Measurements from ENCODE around the gene MSANTD1. TPM values are rescaled to one million over a fixed set of nuclear protein-coding genes. Genes with fewer than 3 reads are reported as not detected.
"Not testable (repeated sequence)": the region's sequence is repeated elsewhere in the genome, so short reads cannot be mapped to it uniquely, and the experiment has no call there.

The MSANTD1 gene
- total and polyA plus RNA-seq, 4 donors = 0.33 to 3.5 (median 1.9) TPM; not detected in 1

GRCh38 chr4:3299122-3299975, 50.4 kb downstream of the MSANTD1 start:
- intact Hi-C loops (cut with DNase I) = no loop called here
- H3K27me3 ChIP-seq (ENCODE audit: control insufficient read depth in 1 of 2, insufficient read depth in 2 of 2, low read length in 1 of 2) = no peaks in the 10 kb centered on the region
- H3K36me3 ChIP-seq (ENCODE audit: control insufficient read depth in 1 of 2, insufficient read depth in 2 of 2, low read length in 1 of 2) = no peaks in the 10 kb centered on the region
- H3K9me3 ChIP-seq (ENCODE audit: control insufficient read depth, low read length) = peaks cover 1% of the 10 kb centered on the region
- whole genome bisulfite sequencing, 2 donors = 74 to 79% methylated on average over 9 of the region's 9 CpGs
- peak; percentile 18 to 23 for DNase-seq
- ATAC-seq (ENCODE audit: low FRiP score) = no peak
- H3K4me1 ChIP-seq (ENCODE audit: control insufficient read depth in 1 of 2, insufficient read depth in 2 of 2, low read length in 2 of 2) = no peaks in the 10 kb centered on the region
- H3K4me3 ChIP-seq (ENCODE audit: low read length in 2 of 2) = no peak overlapping the region
- no peak overlapping the region for H3K27ac ChIP-seq (ENCODE audit: low read depth in 1 of 2, low read length in 2 of 2)

- DNase-seq (peak; percentile 34 to 70), ATAC-seq (ENCODE audit: low FRiP score) (no peak)
- H3K4me1 ChIP-seq (ENCODE audit: control insufficient read depth in 1 of 2, insufficient read depth in 2 of 2, low read length in 2 of 2) = no peaks in the 10 kb centered on the region
Observed at GRCh38 chr4:3299976-3300671, 51.2 kb downstream of the MSANTD1 start.

GRCh38 chr4:3300882-3301281, 51.9 kb downstream of the MSANTD1 start:
- H3K36me3 ChIP-seq (ENCODE audit: control insufficient read depth in 1 of 2, insufficient read depth in 2 of 2, low read length in 1 of 2); H3K4me1 ChIP-seq (ENCODE audit: control insufficient read depth in 1 of 2, insufficient read depth in 2 of 2, low read length in 2 of 2); H3K27me3 ChIP-seq (ENCODE audit: control insufficient read depth in 1 of 2, insufficient read depth in 2 of 2, low read length in 1 of 2); H3K9me3 ChIP-seq (ENCODE audit: control insufficient read depth, low read length); ATAC-seq (ENCODE audit: low FRiP score); intact Hi-C loops (cut with DNase I); H3K27ac ChIP-seq (ENCODE audit: low read depth in 1 of 2, low read length in 2 of 2); H3K4me3 ChIP-seq (ENCODE audit: low read length in 2 of 2): not testable (repeated sequence)
- 92 to 95% methylated on average over 15 of the region's 15 CpGs for WGBS, 2 donors
- peak; percentile 26 to 62 for DNase-seq

More at GRCh38 chr4:3299976-3300671, 51.2 kb downstream of the MSANTD1 start:
- Histone ChIP-seq H3K27me3 (ENCODE audit: control insufficient read depth in 1 of 2, insufficient read depth in 2 of 2, low read length in 1 of 2) (no peaks in the 10 kb centered on the region), H3K27ac (ENCODE audit: low read depth in 1 of 2, low read length in 2 of 2) (no peak overlapping the region), H3K4me3 (ENCODE audit: low read length in 2 of 2) (no peak overlapping the region), H3K9me3 (ENCODE audit: control insufficient read depth, low read length) (peaks cover 1% of the 10 kb centered on the region), H3K36me3 (ENCODE audit: control insufficient read depth in 1 of 2, insufficient read depth in 2 of 2, low read length in 1 of 2) (no peaks in the 10 kb centered on the region)
- WGBS, 2 donors = 84 to 88% methylated on average over 17 to 19 of the region's 19 CpGs
- intact Hi-C loops (cut with DNase I) = no loop called here

GRCh38 chr4:3301450-3302172, 52.7 kb downstream of the MSANTD1 start:
- H3K4me3 ChIP-seq (ENCODE audit: low read length in 2 of 2) = no peak overlapping the region
- intact Hi-C loops (cut with DNase I) = no loop called here
- H3K9me3 ChIP-seq (ENCODE audit: control insufficient read depth, low read length) = peaks cover 1% of the 10 kb centered on the region
- no peaks in the 10 kb centered on the region for H3K4me1 ChIP-seq (ENCODE audit: control insufficient read depth in 1 of 2, insufficient read depth in 2 of 2, low read length in 2 of 2)
- no peak for ATAC-seq (ENCODE audit: low FRiP score)
- WGBS, 2 donors = 93% methylated on average over 15 of the region's 15 CpGs
- no peaks in the 10 kb centered on the region for H3K36me3 ChIP-seq (ENCODE audit: control insufficient read depth in 1 of 2, insufficient read depth in 2 of 2, low read length in 1 of 2)
- H3K27me3 ChIP-seq (ENCODE audit: control insufficient read depth in 1 of 2, insufficient read depth in 2 of 2, low read length in 1 of 2) = no peaks in the 10 kb centered on the region
- DNase-seq = peak; percentile 27 to 68
- no peak overlapping the region for H3K27ac ChIP-seq (ENCODE audit: low read depth in 1 of 2, low read length in 2 of 2)

- Histone ChIP-seq H3K9me3 (ENCODE audit: control insufficient read depth, low read length) (peaks cover 1% of the 10 kb centered on the region), H3K27me3 (ENCODE audit: control insufficient read depth in 1 of 2, insufficient read depth in 2 of 2, low read length in 1 of 2) (no peaks in the 10 kb centered on the region), H3K4me1 (ENCODE audit: control insufficient read depth in 1 of 2, insufficient read depth in 2 of 2, low read length in 2 of 2) (no peaks in the 10 kb centered on the region), H3K36me3 (ENCODE audit: control insufficient read depth in 1 of 2, insufficient read depth in 2 of 2, low read length in 1 of 2) (no peaks in the 10 kb centered on the region), H3K27ac (ENCODE audit: low read depth in 1 of 2, low read length in 2 of 2) (no peak overlapping the region), H3K4me3 (ENCODE audit: low read length in 2 of 2) (no peak overlapping the region)
- DNase-seq (peak; percentile 50 to 75), ATAC-seq (ENCODE audit: low FRiP score) (no peak)
- intact Hi-C loops (cut with DNase I) = no loop called here
- 83 to 84% methylated on average over 17 of the region's 17 CpGs for WGBS, 2 donors
Observed at GRCh38 chr4:3302173-3302785, 53.3 kb downstream of the MSANTD1 start.

GRCh38 chr4:3302786-3303564, 54.0 kb downstream of the MSANTD1 start:
- H3K9me3 ChIP-seq (ENCODE audit: control insufficient read depth, low read length) = no peaks in the 10 kb centered on the region
- WGBS, 2 donors = 88 to 90% methylated on average over 16 of the region's 16 CpGs
- no peak overlapping the region for H3K4me3 ChIP-seq (ENCODE audit: low read length in 2 of 2)
- intact Hi-C loops (cut with DNase I) = no loop called here
- no peaks in the 10 kb centered on the region for H3K27me3 ChIP-seq (ENCODE audit: control insufficient read depth in 1 of 2, insufficient read depth in 2 of 2, low read length in 1 of 2)
- no peaks in the 10 kb centered on the region for H3K36me3 ChIP-seq (ENCODE audit: control insufficient read depth in 1 of 2, insufficient read depth in 2 of 2, low read length in 1 of 2)
- DNase-seq (peak; percentile 35 to 63), ATAC-seq (ENCODE audit: low FRiP score) (no peak)
- H3K27ac ChIP-seq (ENCODE audit: low read depth in 1 of 2, low read length in 2 of 2) = no peak overlapping the region
- H3K4me1 ChIP-seq (ENCODE audit: control insufficient read depth in 1 of 2, insufficient read depth in 2 of 2, low read length in 2 of 2) = no peaks in the 10 kb centered on the region

- H3K9me3 ChIP-seq (ENCODE audit: control insufficient read depth, low read length) = no peaks in the 10 kb centered on the region
- H3K4me3 ChIP-seq (ENCODE audit: low read length in 2 of 2) = no peak overlapping the region
- intact Hi-C loops (cut with DNase I) = no loop called here
- ATAC-seq (ENCODE audit: low FRiP score) (no peak), DNase-seq (peak in 1 of 2 donors; percentile 15)
- H3K36me3 ChIP-seq (ENCODE audit: control insufficient read depth in 1 of 2, insufficient read depth in 2 of 2, low read length in 1 of 2) = no peaks in the 10 kb centered on the region
- no peaks in the 10 kb centered on the region for H3K27me3 ChIP-seq (ENCODE audit: control insufficient read depth in 1 of 2, insufficient read depth in 2 of 2, low read length in 1 of 2)
- H3K4me1 ChIP-seq (ENCODE audit: control insufficient read depth in 1 of 2, insufficient read depth in 2 of 2, low read length in 2 of 2) = no peaks in the 10 kb centered on the region
- WGBS, 2 donors = 91 to 92% methylated on average over 2 of the region's 2 CpGs
- H3K27ac ChIP-seq (ENCODE audit: low read depth in 1 of 2, low read length in 2 of 2) = no peak overlapping the region
Observed at GRCh38 chr4:3303565-3303824, 54.5 kb downstream of the MSANTD1 start.
